HG03469 (cell line): ENCODE results near the gene PLXNA2.

ENCODE experiments used
- ATAC-seq: cut with Tn5 transposase; IDR thresholded peaks from one replicate; pipeline ENCODE4 v1.9.1; 2021; ENCODE audit warnings: mild to moderate bottlenecking, moderate library complexity, moderate number of reproducible peaks; ENCODE audit not compliant: unreplicated experiment

The PLXNA2 gene

DNA sequence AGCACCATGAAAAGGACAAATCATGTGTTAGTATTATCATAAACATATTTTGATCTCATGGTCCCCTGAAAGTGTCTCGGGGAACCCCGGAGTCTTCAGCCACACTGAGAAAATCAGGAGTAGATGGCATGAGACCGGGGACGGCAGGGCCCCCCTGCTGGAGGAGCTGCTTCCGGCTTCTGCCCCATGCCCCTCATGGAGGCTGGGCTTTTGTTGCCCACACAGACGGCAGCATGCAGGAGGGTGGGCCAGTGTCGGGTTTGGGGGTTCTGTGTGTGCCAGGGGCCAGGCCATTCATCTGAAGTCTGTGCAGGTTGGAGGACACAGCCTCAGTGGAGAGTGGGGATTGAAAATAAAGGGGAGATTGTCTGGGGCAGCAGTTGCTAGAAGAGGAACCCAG is 258.2 kb downstream of the PLXNA2 start:
- no peak for ATAC-seq

- no peak for ATAC-seq
Observed at GRCh38 chr1:207984831-207985572, 259.2 kb downstream of the PLXNA2 start.

DNA sequence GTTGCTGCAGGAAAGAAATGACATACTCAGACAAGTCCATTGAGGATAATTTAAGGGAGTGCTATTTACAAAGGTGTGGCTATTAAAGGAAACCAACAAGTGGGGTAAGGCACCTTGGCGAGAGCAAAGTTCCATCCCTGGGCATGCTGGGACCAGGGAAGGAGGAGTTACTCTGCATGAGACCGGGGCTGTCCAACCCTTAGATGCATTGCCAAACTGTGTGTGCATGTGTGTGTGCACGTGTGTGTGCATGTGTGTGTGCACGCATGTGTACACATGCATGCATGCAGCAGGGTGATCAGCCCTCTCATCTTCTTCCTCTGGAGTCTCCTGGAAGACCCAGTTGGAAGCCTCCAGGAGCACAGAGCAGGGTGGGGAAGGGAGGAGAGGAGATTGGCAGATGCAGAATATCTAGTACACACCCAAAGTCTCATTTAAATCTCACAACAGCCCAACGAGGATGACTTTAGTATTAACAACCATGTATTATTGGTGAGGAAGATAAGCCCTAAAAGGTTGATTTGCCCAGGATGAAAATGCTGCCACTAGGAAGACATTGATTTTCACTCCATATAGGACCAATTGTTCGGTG is 261.0 kb downstream of the PLXNA2 start:
- ATAC-seq = no peak

- ATAC-seq = no peak
Observed at GRCh38 chr1:207981976-207982375, 262.2 kb downstream of the PLXNA2 start.

DNA sequence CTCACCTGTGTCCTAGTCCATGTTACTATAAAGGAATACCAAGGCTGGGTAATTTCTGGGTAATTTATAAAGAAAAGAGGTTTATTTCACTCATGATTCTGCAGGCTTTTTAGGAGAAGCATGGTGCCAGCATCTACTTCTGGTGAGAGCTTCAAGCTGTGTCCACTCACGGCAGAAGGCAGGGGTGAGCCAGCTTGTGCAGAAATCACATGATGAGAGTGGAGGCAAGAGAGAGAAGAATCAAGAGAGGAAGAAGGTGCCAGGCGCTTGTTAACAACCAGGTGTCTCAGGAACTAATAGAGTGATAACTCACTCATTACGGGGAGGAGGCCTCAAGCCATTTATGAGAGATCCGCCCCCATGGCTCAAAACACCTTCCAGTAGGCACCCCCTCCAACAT is 265.7 kb downstream of the PLXNA2 start:
- no peak for ATAC-seq

- ATAC-seq = no peak
Observed at GRCh38 chr1:207977876-207978275, 266.3 kb downstream of the PLXNA2 start.

DNA sequence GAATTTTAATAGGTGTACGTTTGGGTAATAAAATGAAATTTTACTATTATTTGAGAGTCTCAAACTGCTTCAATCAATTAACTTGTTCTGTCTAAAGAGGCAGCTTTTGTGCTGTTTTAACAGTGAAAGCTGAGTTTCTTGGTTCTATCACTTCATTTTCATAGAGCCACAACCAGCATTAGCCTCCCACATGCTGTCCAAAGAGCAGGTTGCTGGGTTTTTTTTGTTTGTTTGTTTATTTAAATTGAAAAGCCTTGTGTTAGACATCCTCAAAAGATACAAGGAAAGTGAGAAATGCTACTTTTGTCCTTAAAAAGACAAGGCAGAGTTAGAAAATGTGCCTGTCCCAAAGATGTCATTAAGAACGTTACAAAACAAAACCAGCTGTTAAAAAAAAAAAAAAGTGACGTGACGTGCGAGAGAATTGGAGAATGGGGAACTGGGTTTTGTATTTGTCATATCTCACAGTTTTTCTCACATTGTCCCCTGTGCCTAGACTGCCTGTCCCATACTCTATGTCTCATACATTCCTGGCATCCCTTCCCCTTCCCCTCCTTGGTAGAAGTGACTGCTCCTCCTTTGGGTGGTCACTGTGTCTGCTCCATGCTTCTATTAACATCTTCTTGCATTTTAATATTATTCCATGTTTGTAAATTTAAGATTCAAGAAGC is 270.2 kb downstream of the PLXNA2 start:
- ATAC-seq = no peak

GRCh38 chr1:207972337-207972736 is 271.8 kb downstream of the PLXNA2 start:
- ATAC-seq = no peak
